DMS153 treated with DMSO at 0.1 percent for 48 hours (cell line): ENCODE measurements around the gene MRPL47.
"Not testable (repeated sequence)": the region's sequence is repeated elsewhere in the genome, so short reads cannot be mapped to it uniquely, and the experiment has no call there.

ENCODE experiments used
- DNase-seq: peaks from one replicate; lab custom pipeline; 2025; ENCODE audit not compliant: unreplicated experiment; lab: John Stamatoyannopoulos, UW

Gene MRPL47

GRCh38 chr3:179604321-179605078 is at the start of gene MRPL47, which contains the start of gene NDUFB5:
Gene MRPL47 (minus strand): TSS chr3:179604638. CDS start chr3:179604624, 14 bp downstream.
Gene NDUFB5 (plus strand): TSS chr3:179604794. CDS start chr3:179604816, 22 bp downstream.
- DNase-seq = peak; percentile 96

- DNase-seq = no peak
Observed at GRCh38 chr3:179653096-179653797, 48.8 kb upstream of the MRPL47 start.

- DNase-seq = peak; percentile 42
Observed at GRCh38 chr3:179652447-179653095, 48.1 kb upstream of the MRPL47 start, which contains the start of gene USP13. Gene USP13 (plus strand): TSS chr3:179653040. CDS start chr3:179653226, 186 bp downstream.

- no peak for DNase-seq
Observed at GRCh38 chr3:179651687-179652446, 47.4 kb upstream of the MRPL47 start.

- DNase-seq = no peak
Observed at GRCh38 chr3:179646177-179646576, 41.7 kb upstream of the MRPL47 start.

- not testable (repeated sequence) for DNase-seq
Observed at GRCh38 chr3:179643837-179644236, 39.4 kb upstream of the MRPL47 start.

GRCh38 chr3:179642871-179643270 is 38.4 kb upstream of the MRPL47 start:
- no peak for DNase-seq

- no peak for DNase-seq
Observed at GRCh38 chr3:179640469-179640868, 36.0 kb upstream of the MRPL47 start.

GRCh38 chr3:179630753-179631451 is 26.5 kb upstream of the MRPL47 start:
- no peak for DNase-seq

- no peak for DNase-seq
Observed at GRCh38 chr3:179624451-179624850, 20.0 kb upstream of the MRPL47 start.

- DNase-seq = no peak
Observed at GRCh38 chr3:179622023-179622422, 17.6 kb upstream of the MRPL47 start.

GRCh38 chr3:179615458-179616173 is 11.2 kb upstream of the MRPL47 start:
- DNase-seq = no peak

- DNase-seq = no peak
Observed at GRCh38 chr3:179613807-179614206, 9.4 kb upstream of the MRPL47 start.

GRCh38 chr3:179610066-179610465 is 5.6 kb upstream of the MRPL47 start:
- DNase-seq = no peak

- no peak for DNase-seq
Observed at GRCh38 chr3:179608931-179609720, 4.7 kb upstream of the MRPL47 start.

GRCh38 chr3:179606534-179607085 is 2.2 kb upstream of the MRPL47 start:
- no peak for DNase-seq

- DNase-seq = no peak
Observed at GRCh38 chr3:179603831-179604230, 607 bp downstream of the MRPL47 start.

GRCh38 chr3:179603321-179603720 is 1.1 kb downstream of the MRPL47 start:
- no peak for DNase-seq

GRCh38 chr3:179599531-179599930 is 4.9 kb downstream of the MRPL47 start:
- no peak for DNase-seq
